HEK293 (cell line): ENCODE results near the gene EFCAB9.

Source experiments
- CTCF ChIA-PET: fragments of 350-600 bp; formaldehyde crosslinking; extraction: SDS; loops from one replicate; lab custom pipeline; 2021; ENCODE audit warnings: antibody characterized with exemption; lab: Yijun Ruan, JAX
- POLR2A ChIA-PET: fragments of 300-600 bp; formaldehyde crosslinking; extraction: SDS; loops from one replicate; lab custom pipeline; 2020; ENCODE audit warnings: antibody characterized with exemption, inconsistent platforms; lab: Yijun Ruan, JAX
- H3K27ac ChIP-seq: fragments of 200-500 bp; sonication (Bioruptor generic); 2 replicates; pipeline ENCODE4 v1.5.1; 2014; ENCODE audit warnings: low read depth, low read length, control low read depth, inconsistent platforms; ENCODE audit errors: extremely low read depth
- H3K36me3 ChIP-seq, 2 experiments: fragments of 200-500 bp in 1 of 2; sonication (Bioruptor generic) in 1 of 2; 1 replicate in 1 of 2; 2 replicates in 1 of 2; pipeline ENCODE4 v1.5.1; 2014 to 2017; ENCODE audit warnings: inconsistent platforms in 2 of 2, low read length in 2 of 2; ENCODE audit not compliant: control insufficient read depth in 2 of 2, insufficient read depth in 1 of 2
- H3K4me1 ChIP-seq: fragments of 200-500 bp; sonication (Bioruptor generic); 2 replicates; pipeline ENCODE4 v1.5.1; 2014; ENCODE audit warnings: mild to moderate bottlenecking, low read length, inconsistent platforms; ENCODE audit not compliant: control insufficient read depth, insufficient read depth
- H3K4me3 ChIP-seq: 2 replicates; pipeline ENCODE4 v1.5.1; 2011; ENCODE audit warnings: low read depth, mild to moderate bottlenecking, control low read depth, low read length, moderate library complexity
- H3K9me3 ChIP-seq: fragments of 200-500 bp; sonication (Bioruptor generic); 2 replicates; pipeline ENCODE4 v1.5.1; 2014; ENCODE audit warnings: low read depth, low read length, inconsistent platforms; ENCODE audit not compliant: control insufficient read depth, insufficient read depth
- HOXD13 ChIP-seq: sonication (generic); formaldehyde crosslinking; IDR thresholded peaks from 2 replicates; pipeline ENCODE4 v1.8.0; 2022; ENCODE audit warnings: missing genetic modification reagents, borderline replicate concordance
- KLF1 ChIP-seq: fragments of 450-650 bp; formaldehyde crosslinking; IDR thresholded peaks from 2 replicates; pipeline ENCODE4 v1.5.1; 2016; ENCODE audit warnings: missing biosample characterization, missing genetic modification characterization
- KLF7 ChIP-seq: fragments of 450-650 bp; formaldehyde crosslinking; IDR thresholded peaks from 2 replicates; pipeline ENCODE4 v1.5.1; 2016; ENCODE audit warnings: missing biosample characterization, missing genetic modification characterization, borderline replicate concordance
- REPIN1 ChIP-seq: fragments of 450-650 bp; formaldehyde crosslinking; IDR thresholded peaks from 2 replicates; pipeline ENCODE4 v1.5.1; 2017; ENCODE audit warnings: missing biosample characterization, missing genetic modification characterization, low read depth
- SP7 ChIP-seq: fragments of 450-650 bp; formaldehyde crosslinking; IDR thresholded peaks from 2 replicates; pipeline ENCODE4 v1.5.1; 2016; ENCODE audit warnings: missing biosample characterization, missing genetic modification characterization
- TCF7L2 ChIP-seq: IDR thresholded peaks from 2 replicates; pipeline ENCODE4 v1.6.1; 2011; ENCODE audit warnings: low read depth, mild to moderate bottlenecking, inconsistent platforms, low read length, moderate library complexity, borderline replicate concordance
- YY2 ChIP-seq: fragments of 450-650 bp; formaldehyde crosslinking; IDR thresholded peaks from 2 replicates; pipeline ENCODE4 v1.5.1; 2016; ENCODE audit warnings: missing biosample characterization, missing genetic modification characterization
- ZFP41 ChIP-seq: fragments of 450-650 bp; formaldehyde crosslinking; IDR thresholded peaks from 2 replicates; pipeline ENCODE4 v1.5.1; 2016; ENCODE audit warnings: missing biosample characterization, missing genetic modification characterization, borderline replicate concordance
- ZNF155 ChIP-seq: fragments of 450-650 bp; formaldehyde crosslinking; IDR thresholded peaks from 2 replicates; pipeline ENCODE4 v1.5.1; 2016; ENCODE audit warnings: missing biosample characterization, missing genetic modification characterization
- ZNF184 ChIP-seq: fragments of 450-650 bp; IDR thresholded peaks from 2 replicates; pipeline ENCODE4 v1.5.1; 2018; ENCODE audit warnings: missing biosample characterization, mild to moderate bottlenecking, missing genetic modification characterization
- ZNF266 ChIP-seq: fragments of 450-650 bp; formaldehyde crosslinking; IDR thresholded peaks from 2 replicates; pipeline ENCODE4 v1.5.1; 2016; ENCODE audit warnings: missing biosample characterization, missing genetic modification characterization, low read depth
- ZNF280C ChIP-seq: fragments of 450-650 bp; formaldehyde crosslinking; IDR thresholded peaks from 2 replicates; pipeline ENCODE4 v1.5.1; 2016; ENCODE audit warnings: missing biosample characterization, missing genetic modification characterization
- ZNF350 ChIP-seq: fragments of 450-650 bp; formaldehyde crosslinking; IDR thresholded peaks from 2 replicates; pipeline ENCODE4 v1.5.0; 2017; ENCODE audit warnings: missing biosample characterization, mild to moderate bottlenecking, missing genetic modification characterization
- ZNF354C ChIP-seq: fragments of 450-650 bp; formaldehyde crosslinking; IDR thresholded peaks from 2 replicates; pipeline ENCODE4 v1.5.1; 2016; ENCODE audit warnings: missing biosample characterization, missing genetic modification characterization, low read depth, borderline replicate concordance
- ZNF433 ChIP-seq: fragments of 450-650 bp; formaldehyde crosslinking; IDR thresholded peaks from 2 replicates; pipeline ENCODE4 v1.5.1; 2016; ENCODE audit warnings: missing biosample characterization, missing genetic modification characterization, low read depth
- ZNF449 ChIP-seq: fragments of 450-650 bp; formaldehyde crosslinking; IDR thresholded peaks from 2 replicates; pipeline ENCODE4 v1.5.1; 2017; ENCODE audit warnings: missing biosample characterization, mild to moderate bottlenecking, missing genetic modification characterization, moderate library complexity
- ZNF501 ChIP-seq: fragments of 450-650 bp; formaldehyde crosslinking; IDR thresholded peaks from 2 replicates; pipeline ENCODE4 v1.5.1; 2016; ENCODE audit warnings: missing biosample characterization, missing genetic modification characterization
- ZNF514 ChIP-seq: fragments of 450-650 bp; formaldehyde crosslinking; IDR thresholded peaks from 2 replicates; pipeline ENCODE4 v1.5.1; 2016; ENCODE audit warnings: missing biosample characterization, missing genetic modification characterization
- ZNF645 ChIP-seq: fragments of 450-650 bp; formaldehyde crosslinking; IDR thresholded peaks from 2 replicates; pipeline ENCODE4; 2016; ENCODE audit warnings: missing biosample characterization, missing genetic modification characterization
- ZNF747 ChIP-seq: fragments of 450-650 bp; formaldehyde crosslinking; IDR thresholded peaks from 2 replicates; pipeline ENCODE4 v1.5.1; 2016; ENCODE audit warnings: missing biosample characterization, missing genetic modification characterization
- ZNF792 ChIP-seq: fragments of 450-650 bp; formaldehyde crosslinking; IDR thresholded peaks from 2 replicates; pipeline ENCODE4 v1.5.1; 2016; ENCODE audit warnings: missing biosample characterization, missing genetic modification characterization
- ZSCAN16 ChIP-seq: fragments of 450-650 bp; formaldehyde crosslinking; IDR thresholded peaks from 2 replicates; pipeline ENCODE4 v1.5.1; 2016; ENCODE audit warnings: missing biosample characterization, missing genetic modification characterization
- TF ChIP-seq, protein P1 (sequence below): fragments of 450-650 bp; formaldehyde crosslinking; IDR thresholded peaks from 2 replicates; pipeline ENCODE4 v1.5.1; 2016; ENCODE audit warnings: missing biosample characterization, missing genetic modification characterization
- TF ChIP-seq, protein P2 (sequence below): fragments of 450-650 bp; formaldehyde crosslinking; IDR thresholded peaks from 2 replicates; pipeline ENCODE4 v1.5.1; 2016; ENCODE audit warnings: missing biosample characterization, missing genetic modification characterization
- TF ChIP-seq, protein P3 (sequence below): fragments of 450-650 bp; formaldehyde crosslinking; IDR thresholded peaks from 2 replicates; pipeline ENCODE4 v1.5.1; 2016; ENCODE audit warnings: missing biosample characterization, missing genetic modification characterization, borderline replicate concordance

EFCAB9 gene

DNA sequence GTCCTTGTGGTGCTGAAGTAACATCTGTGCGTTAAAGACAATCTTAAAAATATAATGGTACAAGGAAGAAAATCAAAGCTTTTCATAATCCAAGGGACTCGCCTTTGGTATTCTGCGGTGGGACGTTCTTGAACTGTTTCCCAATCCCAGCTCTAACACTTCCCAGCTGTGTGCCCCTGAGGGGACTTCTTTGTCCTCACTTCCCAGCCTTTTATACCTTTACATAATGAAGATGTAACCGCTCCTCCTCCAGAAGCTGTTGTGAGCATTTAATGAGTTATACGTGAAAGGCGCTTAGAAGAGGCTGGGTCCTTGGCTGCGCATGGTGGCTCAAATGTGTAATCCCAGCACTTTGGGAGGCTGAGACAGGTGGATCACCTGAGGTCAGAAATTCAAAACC is 22.9 kb upstream of the EFCAB9 start (continued):
- TF ChIP-seq ZNF354C, result no peak
- TF ChIP-seq ZNF433 (tag by site-specific recombination), result no peak
- TF ChIP-seq ZNF747, result no peak
- no peak for TF ChIP-seq SP7 (tag by site-specific recombination)
- TF ChIP-seq, protein P1, sequence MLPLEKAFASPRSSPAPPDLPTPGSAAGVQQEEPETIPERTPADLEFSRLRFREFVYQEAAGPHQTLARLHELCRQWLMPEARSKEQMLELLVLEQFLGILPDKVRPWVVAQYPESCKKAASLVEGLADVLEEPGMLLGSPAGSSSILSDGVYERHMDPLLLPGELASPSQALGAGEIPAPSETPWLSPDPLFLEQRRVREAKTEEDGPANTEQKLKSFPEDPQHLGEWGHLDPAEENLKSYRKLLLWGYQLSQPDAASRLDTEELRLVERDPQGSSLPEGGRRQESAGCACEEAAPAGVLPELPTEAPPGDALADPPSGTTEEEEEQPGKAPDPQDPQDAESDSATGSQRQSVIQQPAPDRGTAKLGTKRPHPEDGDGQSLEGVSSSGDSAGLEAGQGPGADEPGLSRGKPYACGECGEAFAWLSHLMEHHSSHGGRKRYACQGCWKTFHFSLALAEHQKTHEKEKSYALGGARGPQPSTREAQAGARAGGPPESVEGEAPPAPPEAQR (tag by site-specific recombination), result no peak

DNA sequence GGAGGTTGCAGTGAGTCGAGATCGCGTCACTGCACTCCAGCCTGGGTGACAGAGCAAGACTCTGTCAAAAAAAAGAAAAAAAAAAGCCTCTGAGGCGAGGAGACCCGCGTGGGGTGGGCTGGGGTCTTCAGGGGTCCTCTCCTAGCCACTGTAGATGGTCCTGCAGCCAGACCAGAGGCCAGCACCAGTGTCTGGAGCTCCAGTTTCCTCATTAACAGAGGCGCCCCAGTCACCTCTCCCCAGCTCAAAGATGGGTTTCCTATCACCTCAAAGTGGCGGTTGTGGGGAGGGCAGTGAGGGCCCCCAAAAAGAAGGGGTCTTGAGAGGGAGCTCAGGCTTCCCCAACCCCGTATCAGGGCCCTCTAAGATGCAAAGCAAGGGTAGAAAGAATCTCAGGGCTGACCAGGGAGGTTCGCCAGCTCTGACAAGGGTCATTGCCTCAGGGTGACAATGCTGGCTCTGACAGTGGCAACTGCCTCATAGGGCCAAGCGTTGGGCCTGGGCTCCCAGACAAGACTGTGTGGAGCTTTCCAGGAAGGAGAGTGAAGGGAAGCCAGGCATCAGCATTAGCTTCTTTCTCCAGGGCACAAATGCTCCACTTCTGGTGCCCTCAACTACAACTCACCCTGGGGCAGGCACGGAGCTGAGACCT is 20.9 kb upstream of the EFCAB9 start:
- TF ChIP-seq HOXD13 (no peak), KLF7 (tag by site-specific recombination) (no peak), ZNF449 (tag by site-specific recombination) (no peak), ZSCAN16 (no peak), YY2 (tag by site-specific recombination) (no peak), ZNF514 (tag by site-specific recombination) (no peak), ZNF792 (tag by site-specific recombination) (no peak), ZNF266 (no peak), ZNF280C (tag by site-specific recombination) (no peak), ZNF184 (no peak), ZNF645 (no peak), ZNF501 (tag by site-specific recombination) (no peak), TCF7L2 (no peak), KLF1 (tag by site-specific recombination) (no peak), ZNF350 (no peak), REPIN1 (tag by site-specific recombination) (no peak), ZNF155 (tag by site-specific recombination) (no peak), ZFP41 (tag by site-specific recombination) (no peak)
- TF ChIP-seq, protein P2, sequence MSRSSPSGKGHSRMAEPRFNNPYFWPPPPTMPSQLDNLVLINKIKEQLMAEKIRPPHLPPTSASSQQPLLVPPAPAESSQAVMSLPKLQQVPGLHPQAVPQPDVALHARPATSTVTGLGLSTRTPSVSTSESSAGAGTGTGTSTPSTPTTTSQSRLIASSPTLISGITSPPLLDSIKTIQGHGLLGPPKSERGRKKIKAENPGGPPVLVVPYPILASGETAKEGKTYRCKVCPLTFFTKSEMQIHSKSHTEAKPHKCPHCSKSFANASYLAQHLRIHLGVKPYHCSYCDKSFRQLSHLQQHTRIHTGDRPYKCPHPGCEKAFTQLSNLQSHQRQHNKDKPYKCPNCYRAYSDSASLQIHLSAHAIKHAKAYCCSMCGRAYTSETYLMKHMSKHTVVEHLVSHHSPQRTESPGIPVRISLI (tag by site-specific recombination), result no peak
- TF ChIP-seq, protein P3, sequence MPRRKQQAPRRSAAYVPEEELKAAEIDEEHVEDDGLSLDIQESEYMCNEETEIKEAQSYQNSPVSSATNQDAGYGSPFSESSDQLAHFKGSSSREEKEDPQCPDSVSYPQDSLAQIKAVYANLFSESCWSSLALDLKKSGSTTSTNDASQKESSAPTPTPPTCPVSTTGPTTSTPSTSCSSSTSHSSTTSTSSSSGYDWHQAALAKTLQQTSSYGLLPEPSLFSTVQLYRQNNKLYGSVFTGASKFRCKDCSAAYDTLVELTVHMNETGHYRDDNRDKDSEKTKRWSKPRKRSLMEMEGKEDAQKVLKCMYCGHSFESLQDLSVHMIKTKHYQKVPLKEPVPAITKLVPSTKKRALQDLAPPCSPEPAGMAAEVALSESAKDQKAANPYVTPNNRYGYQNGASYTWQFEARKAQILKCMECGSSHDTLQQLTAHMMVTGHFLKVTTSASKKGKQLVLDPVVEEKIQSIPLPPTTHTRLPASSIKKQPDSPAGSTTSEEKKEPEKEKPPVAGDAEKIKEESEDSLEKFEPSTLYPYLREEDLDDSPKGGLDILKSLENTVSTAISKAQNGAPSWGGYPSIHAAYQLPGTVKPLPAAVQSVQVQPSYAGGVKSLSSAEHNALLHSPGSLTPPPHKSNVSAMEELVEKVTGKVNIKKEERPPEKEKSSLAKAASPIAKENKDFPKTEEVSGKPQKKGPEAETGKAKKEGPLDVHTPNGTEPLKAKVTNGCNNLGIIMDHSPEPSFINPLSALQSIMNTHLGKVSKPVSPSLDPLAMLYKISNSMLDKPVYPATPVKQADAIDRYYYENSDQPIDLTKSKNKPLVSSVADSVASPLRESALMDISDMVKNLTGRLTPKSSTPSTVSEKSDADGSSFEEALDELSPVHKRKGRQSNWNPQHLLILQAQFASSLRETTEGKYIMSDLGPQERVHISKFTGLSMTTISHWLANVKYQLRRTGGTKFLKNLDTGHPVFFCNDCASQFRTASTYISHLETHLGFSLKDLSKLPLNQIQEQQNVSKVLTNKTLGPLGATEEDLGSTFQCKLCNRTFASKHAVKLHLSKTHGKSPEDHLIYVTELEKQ (tag by site-specific recombination), result no peak
- TF ChIP-seq, all 188 proteins: peak for 0
- Histone ChIP-seq H3K9me3 (no peaks in the 10 kb centered on the region), H3K27ac (no peak overlapping the region), H3K36me3 (no peaks in the 10 kb centered on the region), H3K4me1 (peaks cover 2% of the 10 kb centered on the region; the same call in 1 of the 2 replicates), H3K4me3 (no peak overlapping the region)
- ChIA-PET POLR2A (interaction anchor here (1.2 to 1.3 kb wide), 2 partner anchors 10 to 19 kb away, joined by 3 read pairs; no protein-coding TSS in a partner anchor), CTCF (interaction anchor here (0.5 to 1.4 kb wide), 2 partner anchors 15 to 69 kb away, joined by 3 read pairs; partner anchors contain the start of gene STK10)
